Fibroblast of villous mesenchyme (primary cell): ENCODE data around the gene USP37. TPM values are rescaled to one million over a fixed set of nuclear protein-coding genes. Genes with fewer than 3 reads are reported as not detected.

Experiments used
- DNase-seq: peaks from one replicate; pipeline ENCODE4 v3.0.0-alpha.2; 2010; ENCODE audit warnings: low read depth
- H3K4me3 ChIP-seq: 2 replicates; pipeline ENCODE4 v1.5.1; 2011; ENCODE audit warnings: low read depth, mild to moderate bottlenecking, low read length
- total RNA-seq: library from RNA; depleted of rRNA; stranded (reverse); fragments of >200 nt; gene quantifications from 2 replicates; pipeline ENCODE4 v1.2.3, GENCODE V29; 2012
- TF ChIP-seq, protein P1 (sequence below): IDR thresholded peaks from 2 replicates; pipeline ENCODE4 v1.5.1; 2012; ENCODE audit warnings: low read depth, mild to moderate bottlenecking, low read length; ENCODE audit not compliant: insufficient read depth

The USP37 gene, protein sequence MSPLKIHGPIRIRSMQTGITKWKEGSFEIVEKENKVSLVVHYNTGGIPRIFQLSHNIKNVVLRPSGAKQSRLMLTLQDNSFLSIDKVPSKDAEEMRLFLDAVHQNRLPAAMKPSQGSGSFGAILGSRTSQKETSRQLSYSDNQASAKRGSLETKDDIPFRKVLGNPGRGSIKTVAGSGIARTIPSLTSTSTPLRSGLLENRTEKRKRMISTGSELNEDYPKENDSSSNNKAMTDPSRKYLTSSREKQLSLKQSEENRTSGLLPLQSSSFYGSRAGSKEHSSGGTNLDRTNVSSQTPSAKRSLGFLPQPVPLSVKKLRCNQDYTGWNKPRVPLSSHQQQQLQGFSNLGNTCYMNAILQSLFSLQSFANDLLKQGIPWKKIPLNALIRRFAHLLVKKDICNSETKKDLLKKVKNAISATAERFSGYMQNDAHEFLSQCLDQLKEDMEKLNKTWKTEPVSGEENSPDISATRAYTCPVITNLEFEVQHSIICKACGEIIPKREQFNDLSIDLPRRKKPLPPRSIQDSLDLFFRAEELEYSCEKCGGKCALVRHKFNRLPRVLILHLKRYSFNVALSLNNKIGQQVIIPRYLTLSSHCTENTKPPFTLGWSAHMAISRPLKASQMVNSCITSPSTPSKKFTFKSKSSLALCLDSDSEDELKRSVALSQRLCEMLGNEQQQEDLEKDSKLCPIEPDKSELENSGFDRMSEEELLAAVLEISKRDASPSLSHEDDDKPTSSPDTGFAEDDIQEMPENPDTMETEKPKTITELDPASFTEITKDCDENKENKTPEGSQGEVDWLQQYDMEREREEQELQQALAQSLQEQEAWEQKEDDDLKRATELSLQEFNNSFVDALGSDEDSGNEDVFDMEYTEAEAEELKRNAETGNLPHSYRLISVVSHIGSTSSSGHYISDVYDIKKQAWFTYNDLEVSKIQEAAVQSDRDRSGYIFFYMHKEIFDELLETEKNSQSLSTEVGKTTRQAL
- 18.0 and 21.2 TPM in 2 replicates for total RNA-seq

DNA sequence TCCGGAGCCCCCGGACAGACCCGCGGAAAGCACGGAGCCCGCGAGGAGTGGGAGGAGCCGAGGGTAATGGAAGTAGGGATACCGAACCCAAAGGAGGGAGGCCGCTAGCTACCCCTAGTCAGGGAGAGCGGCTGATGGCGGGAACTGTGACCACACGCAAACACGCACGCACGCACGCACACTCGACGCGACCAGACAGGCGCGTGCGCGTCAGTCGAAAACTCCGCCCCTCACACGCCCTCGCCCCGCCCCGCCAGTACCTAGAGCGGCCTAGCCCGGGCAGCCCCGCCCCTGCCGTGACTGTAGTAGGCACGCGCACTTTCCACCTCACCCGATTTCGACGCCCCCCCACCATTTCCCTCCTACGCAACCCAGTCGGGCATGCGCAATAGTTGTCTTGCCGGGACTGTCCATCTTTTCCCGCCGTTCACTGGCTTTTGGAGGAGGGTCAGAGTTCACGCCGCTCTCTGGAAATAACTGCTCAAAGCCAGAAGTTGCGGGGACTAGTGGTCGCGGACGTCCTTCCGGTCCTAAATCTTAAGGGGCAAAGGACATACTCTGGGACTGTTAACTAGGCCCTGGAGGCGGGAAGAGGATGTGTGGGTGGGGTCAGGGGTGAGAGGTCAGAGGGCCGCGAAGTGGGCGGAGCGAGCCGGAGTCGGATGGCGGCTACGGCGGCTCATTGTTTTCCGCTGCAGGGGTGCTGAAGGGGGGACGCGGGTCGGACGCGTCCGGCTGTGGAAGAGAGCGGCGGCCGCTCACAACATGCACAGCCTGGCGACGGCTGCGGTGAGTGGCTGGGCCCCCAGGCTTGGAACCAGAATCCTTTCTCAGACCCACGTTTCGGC is at the start of gene USP37, which contains the start of gene CNOT9:
TSS of gene USP37 (minus strand) at position 162 of the 848 bp plus-strand sequence. CDS start 9,698 bp downstream, outside the sequence.
TSS of gene CNOT9 (plus strand) at position 650 of the 848 bp plus-strand sequence. CDS start at position 766, 116 bp downstream.
- TF ChIP-seq, protein P1, sequence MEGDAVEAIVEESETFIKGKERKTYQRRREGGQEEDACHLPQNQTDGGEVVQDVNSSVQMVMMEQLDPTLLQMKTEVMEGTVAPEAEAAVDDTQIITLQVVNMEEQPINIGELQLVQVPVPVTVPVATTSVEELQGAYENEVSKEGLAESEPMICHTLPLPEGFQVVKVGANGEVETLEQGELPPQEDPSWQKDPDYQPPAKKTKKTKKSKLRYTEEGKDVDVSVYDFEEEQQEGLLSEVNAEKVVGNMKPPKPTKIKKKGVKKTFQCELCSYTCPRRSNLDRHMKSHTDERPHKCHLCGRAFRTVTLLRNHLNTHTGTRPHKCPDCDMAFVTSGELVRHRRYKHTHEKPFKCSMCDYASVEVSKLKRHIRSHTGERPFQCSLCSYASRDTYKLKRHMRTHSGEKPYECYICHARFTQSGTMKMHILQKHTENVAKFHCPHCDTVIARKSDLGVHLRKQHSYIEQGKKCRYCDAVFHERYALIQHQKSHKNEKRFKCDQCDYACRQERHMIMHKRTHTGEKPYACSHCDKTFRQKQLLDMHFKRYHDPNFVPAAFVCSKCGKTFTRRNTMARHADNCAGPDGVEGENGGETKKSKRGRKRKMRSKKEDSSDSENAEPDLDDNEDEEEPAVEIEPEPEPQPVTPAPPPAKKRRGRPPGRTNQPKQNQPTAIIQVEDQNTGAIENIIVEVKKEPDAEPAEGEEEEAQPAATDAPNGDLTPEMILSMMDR = no peak
- H3K4me3 ChIP-seq = peak within 1 kb of the TSS; percentile 95
- peak; percentile 99 for DNase-seq

DNA sequence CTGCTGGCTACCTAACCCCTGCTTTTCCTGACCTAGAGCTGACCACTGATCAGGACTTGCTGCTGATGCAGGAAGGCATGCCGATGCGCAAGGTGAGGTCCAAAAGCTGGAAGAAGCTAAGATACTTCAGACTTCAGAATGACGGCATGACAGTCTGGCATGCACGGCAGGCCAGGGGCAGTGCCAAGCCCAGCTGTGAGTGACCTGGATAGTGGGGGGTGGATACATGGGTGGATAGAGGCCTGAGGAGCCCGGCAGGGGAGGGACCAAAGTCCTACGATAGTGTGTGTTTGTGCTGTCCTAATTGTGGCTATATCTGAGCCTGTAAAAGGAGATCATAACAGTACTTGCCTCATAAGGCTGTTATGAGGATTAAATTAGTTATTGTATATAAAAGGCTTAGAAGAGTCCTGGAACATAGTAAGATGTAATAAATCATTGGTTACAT is 47.7 kb upstream of the USP37 start:
- TF ChIP-seq, protein P1 = no peak
- H3K4me3 ChIP-seq = no peak overlapping the region
- peak; percentile 7 for DNase-seq

DNA sequence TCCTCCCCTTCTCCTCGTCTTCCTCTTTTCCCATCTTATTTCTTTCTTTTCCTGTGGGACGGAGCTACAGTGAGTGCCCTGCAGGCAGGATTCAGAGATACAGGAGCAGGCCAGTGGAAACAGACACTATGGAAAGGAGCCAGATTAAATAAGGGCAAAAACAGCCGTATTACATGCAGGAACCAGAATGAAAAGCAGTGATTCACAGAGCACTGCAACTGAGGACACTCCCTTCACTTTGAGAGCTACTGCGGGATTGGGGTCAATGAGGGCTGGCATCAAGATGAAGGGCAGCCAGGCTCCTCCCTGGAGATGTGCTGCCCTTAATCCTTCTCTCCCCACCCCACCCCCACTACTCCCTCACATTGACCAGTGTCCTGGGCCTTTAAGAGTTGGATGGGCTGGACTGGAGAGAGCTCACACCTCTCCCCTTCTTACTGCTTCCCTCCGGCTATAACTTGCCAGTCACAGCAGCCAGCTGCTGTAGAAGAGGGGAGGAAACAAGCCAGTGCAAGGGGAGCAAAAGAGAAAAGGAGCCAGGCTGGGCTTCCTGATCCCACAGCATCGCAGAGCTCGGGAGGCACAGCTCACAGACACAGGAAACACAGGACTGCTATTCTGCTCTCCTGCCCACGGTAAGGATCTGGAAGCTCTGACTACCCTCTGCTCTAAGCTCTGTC is 39.4 kb upstream of the USP37 start, which contains the start of gene PLCD4:
TSS of gene PLCD4 (plus strand) at position 464 of the 680 bp plus-strand sequence. CDS start 7,841 bp downstream, outside the sequence.
- H3K4me3 ChIP-seq = peak within 1 kb of the TSS; percentile 29
- TF ChIP-seq, protein P1 = peak; percentile 24

DNA sequence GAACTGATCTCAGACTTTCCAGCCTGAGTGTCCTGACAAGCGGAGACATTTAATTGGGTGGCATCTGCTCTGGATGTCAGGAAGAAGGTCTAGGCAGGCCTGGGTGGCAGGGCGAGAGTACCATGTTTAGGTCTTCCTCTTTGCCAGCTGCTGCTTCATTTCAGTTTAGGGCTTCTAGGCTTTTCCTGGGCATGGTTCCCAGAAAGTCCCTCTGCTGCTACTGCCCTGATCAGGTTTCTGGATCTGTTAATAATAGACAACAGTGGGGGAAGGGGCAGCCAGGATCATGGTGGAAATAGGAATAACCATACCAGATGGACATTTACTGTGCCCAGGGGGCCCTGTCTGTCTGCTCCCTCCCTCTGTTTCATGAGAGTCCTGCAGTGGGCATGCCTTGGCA is 37.3 kb upstream of the USP37 start:
- H3K4me3 ChIP-seq = no peak overlapping the region
- TF ChIP-seq, protein P1 = no peak
- peak; percentile 40 for DNase-seq

More for the DNA sequence above, 39.4 kb upstream of the USP37 start, which contains the start of gene PLCD4:
- peak; percentile 77 for DNase-seq

DNA sequence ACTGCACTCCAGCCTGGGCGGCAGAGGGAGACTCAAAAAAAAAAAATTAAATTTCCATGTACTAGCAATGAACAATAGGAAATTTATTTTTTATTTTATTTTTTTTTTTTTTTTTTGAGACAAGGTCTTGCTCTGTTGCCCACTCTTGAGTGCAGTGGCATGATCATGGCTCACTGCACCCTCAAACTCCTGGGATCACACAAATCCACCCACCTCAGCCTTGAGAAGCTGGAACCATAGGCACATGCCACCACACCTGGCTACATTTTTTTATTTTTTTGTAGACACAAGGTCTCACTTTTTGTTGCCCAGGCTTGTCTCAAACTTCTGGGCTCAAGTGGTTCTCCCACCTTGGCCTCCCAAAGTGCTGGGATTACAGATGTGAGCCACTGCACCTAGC is 17.4 kb upstream of the USP37 start:
- TF ChIP-seq, protein P1 = no peak
- DNase-seq = no peak
- no peak overlapping the region for H3K4me3 ChIP-seq
